Activated CD4-positive, alpha-beta T cell treated with anti-CD3 and anti-CD28 coated beads, Interleukin-2, amount 10 ng/mL, durations not matched to agents 24 days and 14 days (primary cell): ENCODE measurements around the gene MYADML2. TPM values are rescaled to one million over a fixed set of nuclear protein-coding genes. Genes with fewer than 3 reads are reported as not detected.
A peak's percentile ranks its signal among the peaks of the same experiment; 100 is the strongest.

Source experiments
- DNase-seq: peaks from one replicate; pipeline ENCODE4 v3.0.0; 2022
- H3K27ac Mint-ChIP-seq: one replicate; pipeline ENCODE4 v1.8.0; 2022; ENCODE audit warnings: mild to moderate bottlenecking, mixed read lengths
- H3K27me3 Mint-ChIP-seq: one replicate; pipeline ENCODE4 v1.8.0; 2022; ENCODE audit warnings: mixed read lengths
- H3K36me3 Mint-ChIP-seq: one replicate; pipeline ENCODE4 v1.8.0; 2022; ENCODE audit warnings: low read depth, mild to moderate bottlenecking, mixed read lengths
- H3K4me1 Mint-ChIP-seq: one replicate; pipeline ENCODE4 v1.8.0; 2021; ENCODE audit warnings: mixed read lengths
- H3K4me3 Mint-ChIP-seq: one replicate; pipeline ENCODE4 v1.8.0; 2022; ENCODE audit warnings: mild to moderate bottlenecking, moderate library complexity, mixed read lengths
- H3K9me3 Mint-ChIP-seq: one replicate; pipeline ENCODE4 v1.8.0; 2021; ENCODE audit warnings: mixed read lengths
- intact Hi-C: fragments of 100-400 bp; cut with micrococcal nuclease; formaldehyde crosslinking; loops from one replicate; pipeline ENCODE4 v1.15.1; 2023
- total RNA-seq: library from RNA; stranded (reverse); gene quantifications from 2 replicates; pipeline ENCODE4 v1.2.3, GENCODE V29; 2022

The MYADML2 gene
- total RNA-seq, 1 donor from 2014 or later: not detected

- no peak for DNase-seq
- intact Hi-C loops: no loop called here
- no peak overlapping the region for H3K27ac Mint-ChIP-seq
- no peaks in the 10 kb centered on the region for H3K36me3 Mint-ChIP-seq
- H3K27me3 Mint-ChIP-seq: no peaks in the 10 kb centered on the region
- peaks cover 5% of the 10 kb centered on the region for H3K4me1 Mint-ChIP-seq
- no peaks in the 10 kb centered on the region for H3K9me3 Mint-ChIP-seq
- no peak overlapping the region for H3K4me3 Mint-ChIP-seq
Observed at GRCh38 chr17:81942167-81942553, 4.9 kb downstream of the MYADML2 start.

- Mint-ChIP-seq H3K4me3 (no peak overlapping the region), H3K27me3 (no peaks in the 10 kb centered on the region), H3K36me3 (no peaks in the 10 kb centered on the region), H3K9me3 (no peaks in the 10 kb centered on the region), H3K27ac (no peak overlapping the region), H3K4me1 (peaks cover 6% of the 10 kb centered on the region)
- DNase-seq: peak; percentile 58
- intact Hi-C loops: no loop called here
Observed at GRCh38 chr17:81941484-81942166, 5.4 kb downstream of the MYADML2 start.

- no peak overlapping the region for H3K4me3 Mint-ChIP-seq
Observed at GRCh38 chr17:81940538-81941483, 6.2 kb downstream of the MYADML2 start.

GRCh38 chr17:81939881-81940385, 7.1 kb downstream of the MYADML2 start:
- Mint-ChIP-seq H3K9me3 (no peaks in the 10 kb centered on the region), H3K27ac (no peak overlapping the region), H3K4me1 (peaks cover 12% of the 10 kb centered on the region), H3K36me3 (peaks cover 5% of the 10 kb centered on the region), H3K4me3 (no peak overlapping the region), H3K27me3 (no peaks in the 10 kb centered on the region)
- DNase-seq: no peak
- intact Hi-C loops: no loop called here

More at GRCh38 chr17:81940538-81941483, 6.2 kb downstream of the MYADML2 start:
- H3K9me3 Mint-ChIP-seq: no peaks in the 10 kb centered on the region
- intact Hi-C loops: no loop called here
- H3K27me3 Mint-ChIP-seq: no peaks in the 10 kb centered on the region
- peak; percentile 55 for DNase-seq
- H3K27ac Mint-ChIP-seq: no peak overlapping the region
- peaks cover 2% of the 10 kb centered on the region for H3K36me3 Mint-ChIP-seq
- peaks cover 9% of the 10 kb centered on the region for H3K4me1 Mint-ChIP-seq

GRCh38 chr17:81939218-81939617, 7.8 kb downstream of the MYADML2 start:
- no peak overlapping the region for H3K27ac Mint-ChIP-seq
- no peaks in the 10 kb centered on the region for H3K9me3 Mint-ChIP-seq
- peaks cover 7% of the 10 kb centered on the region for H3K36me3 Mint-ChIP-seq
- DNase-seq: no peak
- intact Hi-C loops: no loop called here
- H3K27me3 Mint-ChIP-seq: no peaks in the 10 kb centered on the region
- peaks cover 12% of the 10 kb centered on the region for H3K4me1 Mint-ChIP-seq
- no peak overlapping the region for H3K4me3 Mint-ChIP-seq

- Mint-ChIP-seq H3K9me3 (no peaks in the 10 kb centered on the region), H3K36me3 (peaks cover 18% of the 10 kb centered on the region), H3K4me1 (peaks cover 18% of the 10 kb centered on the region), H3K27ac (peak overlapping the region; percentile 40), H3K27me3 (peaks cover 2% of the 10 kb centered on the region), H3K4me3 (peak overlapping the region; percentile 90)
- intact Hi-C loops: loop anchor here (2.0 kb wide), 1 partner anchor 87 kb away; the partner anchor contains the start of genes CENPX and LRRC45
- no peak for DNase-seq
Observed at GRCh38 chr17:81935709-81936084, 11.3 kb downstream of the MYADML2 start.

GRCh38 chr17:81934850-81935708, 12.0 kb downstream of the MYADML2 start:
- peaks cover 2% of the 10 kb centered on the region for H3K27me3 Mint-ChIP-seq
- H3K4me1 Mint-ChIP-seq: peaks cover 18% of the 10 kb centered on the region
- no peak overlapping the region for H3K27ac Mint-ChIP-seq
- intact Hi-C loops: no loop called here
- peaks cover 18% of the 10 kb centered on the region for H3K36me3 Mint-ChIP-seq
- H3K9me3 Mint-ChIP-seq: no peaks in the 10 kb centered on the region
- H3K4me3 Mint-ChIP-seq: peak overlapping the region; percentile 90
- no peak for DNase-seq

- Mint-ChIP-seq H3K27me3 (peaks cover 4% of the 10 kb centered on the region), H3K4me1 (peaks cover 18% of the 10 kb centered on the region), H3K9me3 (no peaks in the 10 kb centered on the region), H3K4me3 (peak overlapping the region; percentile 30), H3K27ac (no peak overlapping the region), H3K36me3 (peaks cover 18% of the 10 kb centered on the region)
- no peak for DNase-seq
- intact Hi-C loops: no loop called here
Observed at GRCh38 chr17:81934098-81934757, 12.8 kb downstream of the MYADML2 start.

- Mint-ChIP-seq H3K27me3 (peaks cover 6% of the 10 kb centered on the region), H3K4me1 (peaks cover 22% of the 10 kb centered on the region), H3K4me3 (no peak overlapping the region), H3K9me3 (no peaks in the 10 kb centered on the region), H3K27ac (no peak overlapping the region), H3K36me3 (peaks cover 18% of the 10 kb centered on the region)
- intact Hi-C loops: no loop called here
- DNase-seq: no peak
Observed at GRCh38 chr17:81933178-81933699, 13.8 kb downstream of the MYADML2 start.

GRCh38 chr17:81932333-81932983, 14.6 kb downstream of the MYADML2 start:
- peak; percentile 58 for DNase-seq
- no peaks in the 10 kb centered on the region for H3K9me3 Mint-ChIP-seq
- intact Hi-C loops: no loop called here
- H3K4me3 Mint-ChIP-seq: no peak overlapping the region
- H3K27me3 Mint-ChIP-seq: peaks cover 6% of the 10 kb centered on the region
- peaks cover 17% of the 10 kb centered on the region for H3K4me1 Mint-ChIP-seq
- peak overlapping the region; percentile 17 for H3K27ac Mint-ChIP-seq
- peaks cover 18% of the 10 kb centered on the region for H3K36me3 Mint-ChIP-seq

GRCh38 chr17:81931557-81932332, 15.3 kb downstream of the MYADML2 start:
- no peaks in the 10 kb centered on the region for H3K9me3 Mint-ChIP-seq
- peaks cover 17% of the 10 kb centered on the region for H3K4me1 Mint-ChIP-seq
- DNase-seq: no peak
- peaks cover 18% of the 10 kb centered on the region for H3K36me3 Mint-ChIP-seq
- peaks cover 6% of the 10 kb centered on the region for H3K27me3 Mint-ChIP-seq
- H3K27ac Mint-ChIP-seq: peak overlapping the region; percentile 17
- intact Hi-C loops: no loop called here
- no peak overlapping the region for H3K4me3 Mint-ChIP-seq

- DNase-seq: no peak
- intact Hi-C loops: no loop called here
- H3K27ac Mint-ChIP-seq: no peak overlapping the region
Observed at GRCh38 chr17:81931189-81931556, 15.9 kb downstream of the MYADML2 start.

More at GRCh38 chr17:81931189-81931556, 15.9 kb downstream of the MYADML2 start:
- H3K27me3 Mint-ChIP-seq: peaks cover 6% of the 10 kb centered on the region
- H3K36me3 Mint-ChIP-seq: peaks cover 18% of the 10 kb centered on the region
- H3K4me1 Mint-ChIP-seq: peaks cover 20% of the 10 kb centered on the region
- H3K9me3 Mint-ChIP-seq: no peaks in the 10 kb centered on the region
- no peak overlapping the region for H3K4me3 Mint-ChIP-seq
